HepG2 (cell line): ENCODE data around the gene EMILIN1. TPM values are rescaled to one million over a fixed set of nuclear protein-coding genes. Genes with fewer than 3 reads are reported as not detected.
A peak's percentile ranks its signal among the peaks of the same experiment; 100 is the strongest.

ENCODE experiments used
- ATM ChIP-seq: fragments of 450-650 bp; IDR thresholded peaks from 2 replicates; pipeline ENCODE4 v1.7.1; 2017; ENCODE audit warnings: mild to moderate bottlenecking, borderline replicate concordance
- BATF2 ChIP-seq: sonication (generic); formaldehyde crosslinking; IDR thresholded peaks from 2 replicates; pipeline ENCODE4 v1.8.0; 2022; ENCODE audit warnings: mild to moderate bottlenecking, missing genetic modification reagents, moderate library complexity
- CREB3 ChIP-seq: sonication (generic); formaldehyde crosslinking; IDR thresholded peaks from 2 replicates; pipeline ENCODE4 v1.5.0; 2020; ENCODE audit warnings: missing genetic modification reagents
- FIP1L1 ChIP-seq: fragments of 200-400 bp; formaldehyde crosslinking; IDR thresholded peaks from 2 replicates; pipeline ENCODE4 v1.6.1; 2018; ENCODE audit warnings: low read depth, mild to moderate bottlenecking, low read length, moderate library complexity, borderline replicate concordance; ENCODE audit not compliant: insufficient read depth
- FOXO1 ChIP-seq: sonication (generic); formaldehyde crosslinking; IDR thresholded peaks from 2 replicates; pipeline ENCODE4 v1.4.0; 2020; ENCODE audit warnings: missing genetic modification reagents
- FOXP4 ChIP-seq: sonication (generic); formaldehyde crosslinking; IDR thresholded peaks from 2 replicates; pipeline ENCODE4 v1.4.0; 2020; ENCODE audit warnings: missing genetic modification reagents
- KMT2B ChIP-seq: IDR thresholded peaks from 2 replicates; pipeline ENCODE4 v1.6.1; 2016; ENCODE audit warnings: missing genetic modification reagents, missing compliant biosample characterization
- RFX1 ChIP-seq: fragments of 450-650 bp; IDR thresholded peaks from 2 replicates; pipeline ENCODE4 v1.6.1; 2017
- SP1 ChIP-seq, 2 experiments: fragments of 450-650 bp in 1 of 2; sonication (generic) in 1 of 2; formaldehyde crosslinking in 1 of 2; IDR thresholded peaks; 2 replicates each; pipeline versions ENCODE4 v1.4.0 to v1.6.1; 2016 to 2020; ENCODE audit warnings: missing genetic modification reagents in 1 of 2
- STAT5B ChIP-seq: sonication (generic); formaldehyde crosslinking; IDR thresholded peaks from 2 replicates; pipeline ENCODE4 v1.4.0; 2020; ENCODE audit warnings: missing genetic modification reagents
- THAP11 ChIP-seq: IDR thresholded peaks from 2 replicates; pipeline ENCODE4 v1.6.1; 2016; ENCODE audit warnings: missing biosample characterization, missing genetic modification reagents
- TOE1 ChIP-seq: sonication (generic); formaldehyde crosslinking; IDR thresholded peaks from 2 replicates; pipeline ENCODE4 v1.4.0; 2020; ENCODE audit warnings: mild to moderate bottlenecking, missing genetic modification reagents
- ZBTB33 ChIP-seq: sonication (generic); formaldehyde crosslinking; IDR thresholded peaks from 2 replicates; pipeline ENCODE4 v1.4.0; 2020; ENCODE audit warnings: missing genetic modification reagents
- ZBTB38 ChIP-seq: sonication (generic); formaldehyde crosslinking; IDR thresholded peaks from 2 replicates; pipeline ENCODE4 v1.5.1; 2020; ENCODE audit warnings: mild to moderate bottlenecking, missing genetic modification reagents
- ZMAT3 ChIP-seq: sonication (generic); formaldehyde crosslinking; conservative IDR thresholded peaks from 2 replicates; pipeline ENCODE4 v1.7.0; 2021; ENCODE audit warnings: missing genetic modification reagents
- ZNF264 ChIP-seq: sonication (generic); formaldehyde crosslinking; IDR thresholded peaks from 2 replicates; pipeline ENCODE4 v1.4.0; 2020; ENCODE audit warnings: missing genetic modification reagents
- ZNF660 ChIP-seq: sonication (generic); formaldehyde crosslinking; IDR thresholded peaks from 2 replicates; pipeline ENCODE4 v1.5.1; 2020; ENCODE audit warnings: mild to moderate bottlenecking, low read depth, missing genetic modification reagents, borderline replicate concordance
- polyA plus RNA-seq, 8 experiments: library from polyadenylated mRNA; depleted of rRNA in 3 of 8; stranded (reverse) in 7 of 8; unstranded in 1 of 8; fragments of >200 nt; fragmentation: Illumina TruSeq in 4 of 8; extraction: Trizol in 4 of 8; gene quantifications; 2 replicates each; pipeline versions ENCODE4 v1.2.1 to v1.2.3, GENCODE V29; 2011 to 2016; ENCODE audit warnings: low read depth in 4 of 8, missing spikeins in 1 of 8, mixed read lengths in 1 of 8; ENCODE audit not compliant: insufficient read depth in 1 of 8
- total RNA-seq, 5 experiments: library from RNA; depleted of rRNA; stranded (reverse); fragments of >200 nt; fragmentation: Illumina TruSeq; extraction: Trizol; gene quantifications; 2 replicates each; pipeline ENCODE4 v1.2.3, GENCODE V29; 2016; ENCODE audit warnings: low read depth in 1 of 5
- TF ChIP-seq, protein P1 (sequence below): sonication (generic); formaldehyde crosslinking; IDR thresholded peaks from 2 replicates; pipeline ENCODE4 v1.8.0; 2022; ENCODE audit warnings: missing genetic modification reagents, low read depth, mild to moderate bottlenecking, borderline replicate concordance

The EMILIN1 gene
- total and polyA plus RNA-seq, 2 of the 13 experiments (the other 11 are each of a cell fraction or from before 2014, with no cell fraction given): 8.1 to 9.7 TPM

DNA sequence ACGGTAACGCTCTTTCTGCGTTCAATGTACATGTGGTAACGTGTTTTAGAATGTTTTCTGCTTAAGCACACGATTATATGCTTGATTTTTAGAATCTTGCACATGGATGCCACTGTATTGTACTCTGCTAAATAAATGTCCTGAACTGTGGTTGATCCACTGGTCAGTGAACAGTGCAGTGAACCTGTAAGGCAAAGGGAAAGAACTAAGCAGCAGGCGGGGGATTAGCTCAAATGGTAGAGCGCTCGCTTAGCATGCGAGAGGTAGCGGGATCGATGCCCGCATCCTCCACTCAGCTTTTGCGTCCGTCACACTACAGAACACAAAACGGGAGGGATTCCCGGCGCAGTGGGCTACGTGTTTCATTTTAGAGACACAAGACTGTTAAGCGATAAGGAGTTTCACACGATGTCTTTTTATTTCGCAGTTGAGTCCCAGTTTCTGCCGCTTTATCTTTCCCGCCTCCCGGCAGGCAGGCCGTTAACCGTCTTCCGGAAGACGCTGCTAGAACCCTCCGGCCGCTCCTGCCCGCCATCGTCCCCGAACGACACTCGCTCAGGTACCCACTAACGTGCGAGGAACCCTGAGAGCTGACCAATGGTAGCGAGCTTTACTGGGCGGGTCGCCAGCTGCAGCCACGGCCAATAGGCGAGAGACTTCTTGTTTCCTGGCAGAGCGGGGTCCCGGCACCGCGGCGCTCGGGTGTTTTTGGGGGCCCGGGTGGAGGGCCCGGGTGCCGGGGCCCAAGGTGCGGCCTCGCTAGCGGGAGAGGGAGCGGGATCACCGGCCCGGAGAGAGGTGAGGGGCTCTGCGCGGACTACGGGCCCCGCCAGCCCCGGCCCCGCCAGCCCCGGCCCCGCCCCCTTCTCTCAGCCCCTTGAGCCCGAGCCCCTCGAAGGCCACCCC is 27.2 kb upstream of the EMILIN1 start, which contains the start of gene AGBL5 (continued):
- TF ChIP-seq ZBTB33 (CRISPR knock-in tag): peak; percentile 73
- no peak for TF ChIP-seq FIP1L1
- peak; percentile 97 for TF ChIP-seq BATF2 (CRISPR knock-in tag)
- peak; percentile 15; the same call in 1 of the 2 replicates for TF ChIP-seq FOXO1 (CRISPR knock-in tag)
- peak; percentile 49 for TF ChIP-seq STAT5B (CRISPR knock-in tag)
- TF ChIP-seq ATM: no peak
- peak; percentile 79 for TF ChIP-seq KMT2B (CRISPR knock-in tag)
- peak; percentile 77; the same call in 1 of the 2 replicates for TF ChIP-seq ZBTB38
- peak; percentile 56 for TF ChIP-seq RFX1
- TF ChIP-seq TOE1: no peak; the same call in 1 of the 2 replicates
- TF ChIP-seq CREB3: 0 out of 2 replicates have a peak, but pooled peaks have one; percentile 43
- TF ChIP-seq ZMAT3 (CRISPR knock-in tag): peak; percentile 78; the same call in 1 of the 2 replicates
- TF ChIP-seq ZNF264 (CRISPR knock-in tag): peak; percentile 94
- peak; percentile 90 for TF ChIP-seq THAP11 (CRISPR knock-in tag)
- TF ChIP-seq ZNF660: 0 out of 2 replicates have a peak, but pooled peaks have one; percentile 8
- TF ChIP-seq, protein P1, sequence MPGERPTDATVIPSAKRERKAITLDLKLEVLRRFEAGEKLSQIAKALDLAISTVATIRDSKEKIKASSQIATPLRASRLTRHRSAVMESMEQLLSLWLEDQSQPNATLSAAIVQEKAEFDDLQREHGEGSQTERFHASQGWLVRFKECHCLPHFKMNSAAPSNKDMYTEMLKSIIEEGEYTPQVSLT (CRISPR knock-in tag): no peak
- TF ChIP-seq SP1 (IDR thresholded peaks at IDR 0.05): no peak
- TF ChIP-seq SP1 (CRISPR knock-in tag; IDR thresholded peaks at IDR 0.05): peak; percentile 60
- TF ChIP-seq FOXP4 (CRISPR knock-in tag): peak; percentile 78
